GM12878 (cell line): Measurements from ENCODE around the gene PRCD.

Experiments used
- CHD1 ChIP-seq: IDR thresholded peaks from 2 replicates; pipeline ENCODE4 v1.6.1; 2012; ENCODE audit warnings: low read depth, low read length, improper control_type of control experiment
- MXI1 ChIP-seq: fragments of 150-350 bp; IDR thresholded peaks from 2 replicates; pipeline ENCODE4 v1.6.1; 2011; ENCODE audit warnings: low read depth, mild to moderate bottlenecking, inconsistent platforms, low read length, improper control_type of control experiment
- PBX3 ChIP-seq: IDR thresholded peaks from 2 replicates; pipeline ENCODE4 v1.6.1; 2011; ENCODE audit warnings: mild to moderate bottlenecking, low read depth, low read length, moderate library complexity; ENCODE audit not compliant: insufficient replicate concordance
- POLR2A ChIP-seq: IDR thresholded peaks from 2 replicates; pipeline ENCODE4 v1.6.1; 2011; ENCODE audit warnings: low read depth, mild to moderate bottlenecking, low read length
- SIN3A ChIP-seq: IDR thresholded peaks from 2 replicates; pipeline ENCODE4 v1.6.1; 2012; ENCODE audit warnings: low read depth, low read length, improper control_type of control experiment
- YY1 ChIP-seq: IDR thresholded peaks from 2 replicates; pipeline ENCODE4 v1.6.1; 2011; ENCODE audit warnings: low read depth, mild to moderate bottlenecking, low read length

GRCh38 chr17:76512366-76513305, 27.2 kb upstream of the PRCD start:
- TF ChIP-seq MXI1: no peak
- TF ChIP-seq POLR2A: no peak
- no peak for TF ChIP-seq CHD1
- no peak for TF ChIP-seq SIN3A
- TF ChIP-seq PBX3: no peak
- TF ChIP-seq YY1: no peak
